DOHH2 (cell line): Measurements from ENCODE around the gene IQSEC3.

Source experiments
- EZH2phosphoT487 ChIP-seq: fragments of 200-600 bp; sonication (generic); IDR thresholded peaks from 2 replicates; pipeline ENCODE4 v1.6.1; 2017; ENCODE audit warnings: borderline replicate concordance, mild to moderate bottlenecking, antibody characterized with exemption, low read length, moderate library complexity, mixed read lengths
- TF ChIP-seq, protein P1 (sequence below): fragments of 200-600 bp; sonication (generic); IDR thresholded peaks from one replicate; pipeline ENCODE4 v1.5.1; 2014; ENCODE audit warnings: antibody characterized with exemption, mild to moderate bottlenecking, low read depth, low read length; ENCODE audit not compliant: poor library complexity, severe bottlenecking

DNA sequence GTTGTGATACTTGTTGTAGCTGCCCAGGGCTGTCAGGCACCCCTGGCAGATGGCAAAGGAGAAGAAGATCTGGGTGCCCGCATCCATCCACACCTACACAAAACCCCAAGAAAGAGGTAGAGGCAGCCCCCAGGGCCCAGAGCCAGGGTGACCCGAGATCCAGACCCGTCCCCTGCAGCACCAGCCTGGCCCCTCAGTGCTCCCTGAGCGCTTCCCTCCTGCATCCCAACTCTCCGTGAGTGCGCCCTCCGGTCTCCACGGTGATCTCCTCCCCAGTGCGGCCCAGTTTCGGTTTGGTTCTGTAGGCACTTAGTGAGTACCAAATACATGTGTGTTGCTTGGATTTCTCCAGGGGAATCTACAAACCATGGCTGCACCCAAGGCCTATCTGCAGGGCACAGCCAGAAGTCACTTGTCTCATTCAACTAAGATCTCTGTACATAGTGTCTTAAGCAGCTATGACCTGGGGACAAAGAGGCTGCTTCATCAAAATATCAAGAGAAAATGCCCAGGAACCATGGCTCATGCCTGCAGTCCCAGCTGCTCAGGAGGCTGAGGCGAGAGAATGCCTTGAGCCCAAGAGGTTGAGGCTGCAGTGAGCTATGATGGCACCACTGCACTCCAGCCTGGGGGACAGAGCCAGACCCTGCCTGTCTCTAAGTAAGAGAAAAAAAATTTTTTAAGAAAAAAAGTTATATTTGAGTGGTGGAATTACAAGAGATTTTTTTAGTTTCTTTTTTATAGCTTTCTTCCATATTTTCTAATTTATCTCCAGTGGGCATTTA is 131.5 kb downstream of the IQSEC3 start:
- TF ChIP-seq, protein P1, sequence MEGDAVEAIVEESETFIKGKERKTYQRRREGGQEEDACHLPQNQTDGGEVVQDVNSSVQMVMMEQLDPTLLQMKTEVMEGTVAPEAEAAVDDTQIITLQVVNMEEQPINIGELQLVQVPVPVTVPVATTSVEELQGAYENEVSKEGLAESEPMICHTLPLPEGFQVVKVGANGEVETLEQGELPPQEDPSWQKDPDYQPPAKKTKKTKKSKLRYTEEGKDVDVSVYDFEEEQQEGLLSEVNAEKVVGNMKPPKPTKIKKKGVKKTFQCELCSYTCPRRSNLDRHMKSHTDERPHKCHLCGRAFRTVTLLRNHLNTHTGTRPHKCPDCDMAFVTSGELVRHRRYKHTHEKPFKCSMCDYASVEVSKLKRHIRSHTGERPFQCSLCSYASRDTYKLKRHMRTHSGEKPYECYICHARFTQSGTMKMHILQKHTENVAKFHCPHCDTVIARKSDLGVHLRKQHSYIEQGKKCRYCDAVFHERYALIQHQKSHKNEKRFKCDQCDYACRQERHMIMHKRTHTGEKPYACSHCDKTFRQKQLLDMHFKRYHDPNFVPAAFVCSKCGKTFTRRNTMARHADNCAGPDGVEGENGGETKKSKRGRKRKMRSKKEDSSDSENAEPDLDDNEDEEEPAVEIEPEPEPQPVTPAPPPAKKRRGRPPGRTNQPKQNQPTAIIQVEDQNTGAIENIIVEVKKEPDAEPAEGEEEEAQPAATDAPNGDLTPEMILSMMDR, result no peak
- TF ChIP-seq EZH2phosphoT487, result no peak
